ENCODE results near the gene ZNF398. TPM values are rescaled to one million over a fixed set of nuclear protein-coding genes. Genes with fewer than 3 reads are reported as not detected.
"Not testable (repeated sequence)": the region's sequence is repeated elsewhere in the genome, so short reads cannot be mapped to it uniquely, and the experiment has no call there.

Gene ZNF398
- total RNA-seq, 1 experiment from 2014 or later = 12.0 TPM

GRCh38 chr7:149144436-149144922, 2.8 kb upstream of the ZNF398 start:
- DNase-seq (ENCODE audit: low read depth, low spot score) = not testable (repeated sequence)

GRCh38 chr7:149145031-149145845, 2.0 kb upstream of the ZNF398 start:
- DNase-seq (ENCODE audit: low read depth, low spot score) = no peak
- in situ Hi-C loops (cut with HindIII; ENCODE audit: low pct_unique_long_range_greater_than_20kb, low sequenced_read_pairs) = no loop called here

More at GRCh38 chr7:149144436-149144922, 2.8 kb upstream of the ZNF398 start:
- in situ Hi-C loops (cut with HindIII; ENCODE audit: low pct_unique_long_range_greater_than_20kb, low sequenced_read_pairs) = not testable (repeated sequence)

DNA sequence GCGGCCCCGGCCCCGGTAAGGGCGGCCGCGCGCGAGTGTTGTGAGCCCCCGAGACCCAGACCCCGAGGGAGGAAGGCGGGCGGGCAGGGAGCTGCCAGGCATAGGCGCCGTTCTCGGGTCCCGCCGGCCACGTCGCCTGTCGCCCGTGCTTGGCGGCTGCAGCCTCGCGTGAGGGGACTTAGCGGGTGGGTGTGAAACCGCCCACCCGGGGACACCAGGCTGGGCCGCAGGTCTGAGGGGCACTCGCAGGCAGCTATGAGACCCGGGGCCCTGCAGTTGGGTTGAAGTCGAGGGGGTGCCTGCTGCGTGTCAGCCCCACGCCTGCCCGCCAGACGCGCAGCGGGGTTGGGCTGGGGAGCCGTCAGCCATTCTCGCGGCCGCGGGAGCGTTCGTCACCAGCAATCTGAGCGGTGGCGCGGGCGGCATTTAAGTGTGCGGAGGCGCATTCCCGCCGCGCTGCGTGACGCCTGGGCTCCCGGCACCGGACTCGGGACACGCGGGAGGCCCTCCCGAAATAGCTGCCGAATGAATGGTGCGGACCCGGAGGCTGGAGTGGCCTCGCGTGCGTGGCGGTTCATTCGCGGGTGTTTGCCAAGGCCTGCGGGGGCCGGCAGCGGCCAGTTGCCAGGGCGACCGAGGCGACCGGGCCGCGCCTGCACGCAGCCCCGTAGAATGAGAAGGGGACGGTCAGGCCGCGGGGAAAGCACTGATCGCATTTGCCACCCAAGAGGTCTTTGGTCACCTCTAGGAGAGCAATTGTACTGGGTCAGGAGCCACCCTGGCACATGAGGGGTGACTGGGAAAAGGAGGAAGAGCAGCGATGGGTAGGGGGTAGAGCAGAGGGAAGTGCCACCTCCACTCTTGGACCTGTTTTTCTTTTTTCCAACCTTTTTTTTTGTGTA, 750 bp downstream of the ZNF398 start:
- peak; percentile 35 for DNase-seq (ENCODE audit: low read depth, low spot score)

GRCh38 chr7:149150981-149151380, 3.7 kb downstream of the ZNF398 start:
- no peak for DNase-seq (ENCODE audit: low read depth, low spot score)
- in situ Hi-C loops (cut with HindIII; ENCODE audit: low pct_unique_long_range_greater_than_20kb, low sequenced_read_pairs) = no loop called here

More for the DNA sequence above, 750 bp downstream of the ZNF398 start:
- in situ Hi-C loops (cut with HindIII; ENCODE audit: low pct_unique_long_range_greater_than_20kb, low sequenced_read_pairs) = no loop called here

GRCh38 chr7:149153346-149153745, 6.1 kb downstream of the ZNF398 start:
- no peak for DNase-seq (ENCODE audit: low read depth, low spot score)
- in situ Hi-C loops (cut with HindIII; ENCODE audit: low pct_unique_long_range_greater_than_20kb, low sequenced_read_pairs) = no loop called here

DNA sequence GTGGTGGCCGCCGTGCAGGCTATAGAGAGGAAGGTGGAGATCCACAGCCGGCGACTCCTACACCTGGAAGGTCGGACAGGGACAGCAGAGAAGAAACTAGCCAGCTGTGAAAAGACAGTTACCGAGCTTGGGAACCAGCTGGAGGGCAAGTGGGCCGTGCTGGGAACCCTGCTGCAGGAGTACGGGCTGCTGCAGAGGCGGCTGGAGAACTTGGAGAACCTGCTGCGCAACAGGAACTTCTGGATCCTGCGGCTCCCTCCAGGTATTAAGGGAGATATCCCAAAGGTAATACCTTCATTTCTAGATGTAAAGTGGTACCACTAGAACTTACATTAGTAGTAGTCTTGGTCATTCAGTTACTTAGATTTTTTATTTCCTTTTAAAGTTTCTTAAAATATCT, 6.8 kb downstream of the ZNF398 start:
- DNase-seq (ENCODE audit: low read depth, low spot score) = no peak
- in situ Hi-C loops (cut with HindIII; ENCODE audit: low pct_unique_long_range_greater_than_20kb, low sequenced_read_pairs) = no loop called here

DNA sequence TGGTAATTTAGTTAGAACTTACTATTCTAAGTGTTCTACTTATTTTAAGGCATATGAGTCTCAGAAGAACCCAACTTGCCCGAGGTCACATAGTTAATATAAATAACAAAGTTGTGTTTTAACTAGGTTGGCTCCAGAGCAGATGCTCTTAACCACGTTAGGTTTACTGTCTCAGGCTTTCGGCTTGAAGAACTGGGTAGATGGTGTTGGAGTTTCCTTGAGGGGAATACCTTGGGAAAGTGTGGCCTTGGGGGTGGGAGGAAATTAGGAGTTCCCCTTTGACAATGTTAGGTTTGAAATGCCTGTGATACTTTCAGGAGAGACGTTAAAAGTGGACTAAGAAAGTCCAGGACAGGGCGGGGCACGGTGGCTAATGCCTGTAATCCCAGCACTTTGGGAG, 9.6 kb downstream of the ZNF398 start:
- in situ Hi-C loops (cut with HindIII; ENCODE audit: low pct_unique_long_range_greater_than_20kb, low sequenced_read_pairs) = no loop called here
- no peak for DNase-seq (ENCODE audit: low read depth, low spot score)

- no peak for DNase-seq (ENCODE audit: low read depth, low spot score)
- in situ Hi-C loops (cut with HindIII; ENCODE audit: low pct_unique_long_range_greater_than_20kb, low sequenced_read_pairs) = no loop called here
These were observed 14.1 kb downstream of the ZNF398 start for GRCh38 chr7:149161241-149161848.

- DNase-seq (ENCODE audit: low read depth, low spot score) = no peak
- in situ Hi-C loops (cut with HindIII; ENCODE audit: low pct_unique_long_range_greater_than_20kb, low sequenced_read_pairs) = no loop called here
These were observed 18.9 kb downstream of the ZNF398 start for GRCh38 chr7:149166142-149166541.

DNA sequence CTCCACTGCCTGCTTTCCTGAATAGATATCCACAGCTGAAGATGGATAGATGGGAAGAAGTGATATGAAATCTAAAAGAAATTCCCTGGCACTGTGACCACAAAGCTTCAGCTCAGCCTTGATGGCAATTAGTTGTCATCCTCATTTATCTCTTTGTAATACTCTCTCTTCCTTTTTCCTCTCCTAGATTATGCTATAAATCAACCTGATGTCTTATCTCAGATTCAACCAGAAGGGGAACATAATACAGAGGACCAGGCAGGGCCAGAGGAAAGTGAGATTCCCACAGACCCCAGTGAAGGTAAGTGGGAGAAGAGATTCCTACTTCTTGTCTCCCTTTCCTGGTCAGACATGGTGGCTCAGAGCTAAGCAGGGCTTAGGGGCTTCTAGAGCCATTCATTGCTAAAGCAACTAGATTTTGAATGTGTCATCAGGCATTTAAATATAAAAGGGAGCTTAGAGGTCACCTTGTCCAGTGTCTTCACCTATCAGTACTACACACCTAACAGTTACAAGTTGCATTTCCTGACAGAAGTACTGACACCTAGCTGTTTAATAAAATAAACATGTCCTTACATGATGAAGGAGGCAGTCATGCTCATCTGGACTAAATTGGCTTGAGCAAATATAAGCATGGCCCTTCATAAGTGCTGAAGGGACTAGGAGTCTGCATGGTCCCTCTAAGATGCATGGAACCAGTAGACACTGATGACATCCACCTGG, 19.5 kb downstream of the ZNF398 start:
- DNase-seq (ENCODE audit: low read depth, low spot score) = no peak
- in situ Hi-C loops (cut with HindIII; ENCODE audit: low pct_unique_long_range_greater_than_20kb, low sequenced_read_pairs) = no loop called here

DNA sequence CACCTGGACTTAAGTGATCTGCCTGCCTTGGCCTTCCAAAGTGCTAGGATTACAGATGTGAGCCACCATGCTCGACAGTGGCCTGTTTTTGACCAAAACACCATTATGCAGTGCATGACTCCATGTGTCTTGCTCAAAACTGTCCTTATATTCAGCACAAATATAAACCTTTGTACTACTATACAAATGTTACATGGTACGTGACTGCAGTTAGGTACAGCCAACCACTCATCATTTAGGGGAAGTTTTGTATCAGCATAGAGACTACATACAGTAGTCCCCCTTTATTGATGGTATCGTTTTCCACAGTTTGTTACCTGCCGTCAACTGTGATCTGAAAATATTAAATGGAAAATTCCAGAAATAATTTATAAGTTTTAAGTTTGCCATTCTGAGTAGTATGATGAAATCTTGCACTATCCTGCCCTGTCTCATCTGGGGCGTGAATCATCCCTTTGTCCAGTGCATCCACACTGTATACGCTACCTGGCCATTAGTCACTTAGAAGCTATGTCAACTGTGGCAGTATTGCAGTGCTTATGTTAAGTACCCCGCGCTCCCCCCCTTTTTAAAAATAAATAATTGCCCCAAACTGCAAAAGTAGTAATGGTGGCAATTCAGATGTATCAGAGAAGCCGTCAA, 24.8 kb downstream of the ZNF398 start:
- DNase-seq (ENCODE audit: low read depth, low spot score) = no peak

GRCh38 chr7:149172534-149172920, 25.3 kb downstream of the ZNF398 start:
- in situ Hi-C loops (cut with HindIII; ENCODE audit: low pct_unique_long_range_greater_than_20kb, low sequenced_read_pairs) = no loop called here
- no peak for DNase-seq (ENCODE audit: low read depth, low spot score)

More for the DNA sequence above, 24.8 kb downstream of the ZNF398 start:
- in situ Hi-C loops (cut with HindIII; ENCODE audit: low pct_unique_long_range_greater_than_20kb, low sequenced_read_pairs) = no loop called here

GRCh38 chr7:149175150-149175549, 27.9 kb downstream of the ZNF398 start:
- in situ Hi-C loops (cut with HindIII; ENCODE audit: low pct_unique_long_range_greater_than_20kb, low sequenced_read_pairs) = no loop called here
- no peak for DNase-seq (ENCODE audit: low read depth, low spot score)

DNA sequence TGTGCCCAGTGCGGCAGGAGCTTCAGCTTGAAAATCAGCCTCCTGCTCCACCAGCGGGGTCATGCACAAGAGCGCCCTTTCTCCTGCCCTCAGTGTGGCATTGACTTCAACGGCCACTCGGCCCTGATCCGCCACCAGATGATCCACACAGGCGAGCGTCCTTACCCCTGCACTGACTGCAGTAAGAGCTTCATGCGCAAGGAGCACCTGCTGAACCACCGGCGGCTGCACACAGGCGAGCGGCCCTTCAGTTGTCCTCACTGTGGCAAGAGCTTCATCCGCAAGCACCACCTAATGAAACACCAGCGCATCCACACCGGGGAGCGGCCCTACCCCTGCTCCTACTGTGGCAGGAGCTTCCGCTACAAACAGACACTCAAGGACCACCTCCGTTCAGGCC, 32.0 kb downstream of the ZNF398 start:
- in situ Hi-C loops (cut with HindIII; ENCODE audit: low pct_unique_long_range_greater_than_20kb, low sequenced_read_pairs) = no loop called here
- no peak for DNase-seq (ENCODE audit: low read depth, low spot score)

- in situ Hi-C loops (cut with HindIII; ENCODE audit: low pct_unique_long_range_greater_than_20kb, low sequenced_read_pairs) = no loop called here
- no peak for DNase-seq (ENCODE audit: low read depth, low spot score)
These were observed 33.6 kb downstream of the ZNF398 start for GRCh38 chr7:149180722-149181449.

DNA sequence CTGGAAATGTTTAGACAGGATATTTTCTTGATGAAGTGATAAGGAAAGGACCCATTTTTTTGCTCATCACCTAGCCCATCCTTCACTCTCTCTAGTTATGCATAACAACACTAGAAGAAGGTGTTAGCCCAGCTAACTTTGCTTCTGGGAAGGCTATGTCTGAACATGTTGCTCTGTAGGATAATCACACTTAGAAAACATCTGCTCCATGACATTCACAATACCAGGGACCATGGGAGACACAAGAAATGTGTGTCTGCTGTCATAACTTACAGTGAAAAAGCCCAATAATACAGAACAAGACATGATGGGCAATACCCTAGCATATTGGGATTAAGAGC, 34.2 kb downstream of the ZNF398 start:
- in situ Hi-C loops (cut with HindIII; ENCODE audit: low pct_unique_long_range_greater_than_20kb, low sequenced_read_pairs) = no loop called here
- DNase-seq (ENCODE audit: low read depth, low spot score) = no peak

DNA sequence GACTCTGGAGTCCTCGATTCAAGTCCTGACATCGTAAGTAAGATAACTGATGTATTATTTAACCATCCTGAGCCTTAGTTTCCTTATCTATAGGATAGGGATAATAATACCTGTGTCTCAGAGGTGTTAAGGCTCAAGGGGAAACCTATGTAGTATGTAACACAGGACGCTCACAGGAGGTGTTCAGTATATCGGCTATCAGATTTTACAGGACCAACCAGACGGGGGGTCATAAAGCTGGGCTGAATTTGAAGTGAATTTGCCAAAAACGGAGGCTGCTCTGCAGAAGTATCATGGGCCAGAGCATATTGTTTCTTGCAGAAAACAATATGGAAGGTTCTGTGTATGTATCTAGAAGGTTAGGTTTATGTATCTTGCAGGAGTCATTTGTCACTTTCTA, 37.0 kb downstream of the ZNF398 start:
- in situ Hi-C loops (cut with HindIII; ENCODE audit: low pct_unique_long_range_greater_than_20kb, low sequenced_read_pairs) = no loop called here
- DNase-seq (ENCODE audit: low read depth, low spot score) = no peak

All from SK-MEL-5 (cell line).